ENCODE data around the gene EME1.

GRCh38 chr17:50359998-50360461 is 13.0 kb upstream of the EME1 start:
- TF ChIP-seq POLR2AphosphoS5 (IDR thresholded peaks at IDR 0.05; ENCODE audit: low read depth) (no peak), EZH2 (IDR thresholded peaks at IDR 0.05; ENCODE audit: low read depth, unreplicated experiment) (no peak), NANOG (IDR thresholded peaks at IDR 0.05; ENCODE audit: borderline replicate concordance) (no peak), ZNF114 (CRISPR knock-in tag; IDR thresholded peaks at IDR 0.05) (no peak), CREB1 (CRISPR knock-in tag; IDR thresholded peaks at IDR 0.05; ENCODE audit: low read depth) (no peak), EZH2phosphoT487 (IDR thresholded peaks at IDR 0.05; ENCODE audit: unreplicated experiment) (no peak)
- TF ChIP-seq, protein P1, sequence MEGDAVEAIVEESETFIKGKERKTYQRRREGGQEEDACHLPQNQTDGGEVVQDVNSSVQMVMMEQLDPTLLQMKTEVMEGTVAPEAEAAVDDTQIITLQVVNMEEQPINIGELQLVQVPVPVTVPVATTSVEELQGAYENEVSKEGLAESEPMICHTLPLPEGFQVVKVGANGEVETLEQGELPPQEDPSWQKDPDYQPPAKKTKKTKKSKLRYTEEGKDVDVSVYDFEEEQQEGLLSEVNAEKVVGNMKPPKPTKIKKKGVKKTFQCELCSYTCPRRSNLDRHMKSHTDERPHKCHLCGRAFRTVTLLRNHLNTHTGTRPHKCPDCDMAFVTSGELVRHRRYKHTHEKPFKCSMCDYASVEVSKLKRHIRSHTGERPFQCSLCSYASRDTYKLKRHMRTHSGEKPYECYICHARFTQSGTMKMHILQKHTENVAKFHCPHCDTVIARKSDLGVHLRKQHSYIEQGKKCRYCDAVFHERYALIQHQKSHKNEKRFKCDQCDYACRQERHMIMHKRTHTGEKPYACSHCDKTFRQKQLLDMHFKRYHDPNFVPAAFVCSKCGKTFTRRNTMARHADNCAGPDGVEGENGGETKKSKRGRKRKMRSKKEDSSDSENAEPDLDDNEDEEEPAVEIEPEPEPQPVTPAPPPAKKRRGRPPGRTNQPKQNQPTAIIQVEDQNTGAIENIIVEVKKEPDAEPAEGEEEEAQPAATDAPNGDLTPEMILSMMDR (conservative IDR thresholded peaks at IDR 0.05; ENCODE audit: low read depth in 2 of 2), result no peak
- TF ChIP-seq, protein P2, sequence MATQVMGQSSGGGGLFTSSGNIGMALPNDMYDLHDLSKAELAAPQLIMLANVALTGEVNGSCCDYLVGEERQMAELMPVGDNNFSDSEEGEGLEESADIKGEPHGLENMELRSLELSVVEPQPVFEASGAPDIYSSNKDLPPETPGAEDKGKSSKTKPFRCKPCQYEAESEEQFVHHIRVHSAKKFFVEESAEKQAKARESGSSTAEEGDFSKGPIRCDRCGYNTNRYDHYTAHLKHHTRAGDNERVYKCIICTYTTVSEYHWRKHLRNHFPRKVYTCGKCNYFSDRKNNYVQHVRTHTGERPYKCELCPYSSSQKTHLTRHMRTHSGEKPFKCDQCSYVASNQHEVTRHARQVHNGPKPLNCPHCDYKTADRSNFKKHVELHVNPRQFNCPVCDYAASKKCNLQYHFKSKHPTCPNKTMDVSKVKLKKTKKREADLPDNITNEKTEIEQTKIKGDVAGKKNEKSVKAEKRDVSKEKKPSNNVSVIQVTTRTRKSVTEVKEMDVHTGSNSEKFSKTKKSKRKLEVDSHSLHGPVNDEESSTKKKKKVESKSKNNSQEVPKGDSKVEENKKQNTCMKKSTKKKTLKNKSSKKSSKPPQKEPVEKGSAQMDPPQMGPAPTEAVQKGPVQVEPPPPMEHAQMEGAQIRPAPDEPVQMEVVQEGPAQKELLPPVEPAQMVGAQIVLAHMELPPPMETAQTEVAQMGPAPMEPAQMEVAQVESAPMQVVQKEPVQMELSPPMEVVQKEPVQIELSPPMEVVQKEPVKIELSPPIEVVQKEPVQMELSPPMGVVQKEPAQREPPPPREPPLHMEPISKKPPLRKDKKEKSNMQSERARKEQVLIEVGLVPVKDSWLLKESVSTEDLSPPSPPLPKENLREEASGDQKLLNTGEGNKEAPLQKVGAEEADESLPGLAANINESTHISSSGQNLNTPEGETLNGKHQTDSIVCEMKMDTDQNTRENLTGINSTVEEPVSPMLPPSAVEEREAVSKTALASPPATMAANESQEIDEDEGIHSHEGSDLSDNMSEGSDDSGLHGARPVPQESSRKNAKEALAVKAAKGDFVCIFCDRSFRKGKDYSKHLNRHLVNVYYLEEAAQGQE (IDR thresholded peaks at IDR 0.05; ENCODE audit: unreplicated experiment), result no peak
- TF ChIP-seq, protein P3, sequence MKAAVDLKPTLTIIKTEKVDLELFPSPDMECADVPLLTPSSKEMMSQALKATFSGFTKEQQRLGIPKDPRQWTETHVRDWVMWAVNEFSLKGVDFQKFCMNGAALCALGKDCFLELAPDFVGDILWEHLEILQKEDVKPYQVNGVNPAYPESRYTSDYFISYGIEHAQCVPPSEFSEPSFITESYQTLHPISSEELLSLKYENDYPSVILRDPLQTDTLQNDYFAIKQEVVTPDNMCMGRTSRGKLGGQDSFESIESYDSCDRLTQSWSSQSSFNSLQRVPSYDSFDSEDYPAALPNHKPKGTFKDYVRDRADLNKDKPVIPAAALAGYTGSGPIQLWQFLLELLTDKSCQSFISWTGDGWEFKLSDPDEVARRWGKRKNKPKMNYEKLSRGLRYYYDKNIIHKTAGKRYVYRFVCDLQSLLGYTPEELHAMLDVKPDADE (IDR thresholded peaks at IDR 0.05), result no peak
